Heart left ventricle (tissue), 13 donors: ENCODE data around the gene IRF5.

Experiments
- POLR2A ChIP-seq, 2 donors: fragments of 450-650 bp; IDR thresholded peaks; one replicate each; pipeline ENCODE4 v1.6.1; 2017; ENCODE audit warnings: antibody characterized with exemption in 2 of 2, mild to moderate bottlenecking in 2 of 2, moderate library complexity in 2 of 2
- TF ChIP-seq, protein P1 (sequence below), 12 donors: fragments of 200-600 bp; sonication (generic) in 4 of 12; IDR thresholded peaks; one replicate each; pipeline versions ENCODE4 v1.5.0 to v1.8.0; 2018 to 2022; ENCODE audit warnings: antibody characterized with exemption in 12 of 12, mild to moderate bottlenecking in 5 of 12
- donor health status: ischemic (EF 13 %, LVEDD 7.1; RV severe dilation, severe dysfunction).
- donor health status: DM: no; HTN: yes; CAD: no.
- donor health status: DM: no; HTN: no; CAD: no.
- donor health status: ischemic (EF 25% LVEDD 6.9; RV normal size, moderate dysfunction).
- donor health status: ischemic (EF 25% LVEDD 5.7; RV mildly dilated, moderate dysfunction).
- donor health status: ischemic (EF 35%, LVEDD 5.7; RV mildly dilated, moderate dysfunction).
- donor health status: nonischemic (EF 11% LVEDD 7.7; RV severe dilation, severe dysfunction).
- donor health status: DM: yes; HTN: yes; CAD: no.
- donor health status: PGD.
- donor health status: ischemic (EF 29% LVEDD 5.4; RV normal size, mild dysfunction).
- donor health status: nonischemic (EF 23%, LVEDD 6.1; RV moderate dilation, normal function).

DNA sequence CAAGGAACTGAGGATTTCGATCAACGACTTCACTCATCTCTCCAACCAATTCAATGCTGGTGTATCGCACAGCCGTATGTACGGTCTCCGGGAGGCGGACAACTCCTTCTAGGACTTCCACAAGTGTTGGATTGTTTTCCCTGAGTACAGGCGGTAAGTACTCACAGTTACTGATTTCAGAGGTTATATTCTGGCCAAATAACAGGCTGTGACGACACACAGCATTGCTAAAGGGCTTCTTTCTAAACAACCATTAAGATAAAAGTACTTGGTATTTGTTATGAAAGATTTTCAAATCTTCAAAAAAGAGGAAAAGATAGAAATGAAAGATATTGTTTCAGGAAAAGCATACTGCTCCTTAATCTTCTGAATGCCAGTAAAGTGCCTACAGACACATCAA lies 52.2 kb downstream of the IRF5 start:
- TF ChIP-seq, protein P1, sequence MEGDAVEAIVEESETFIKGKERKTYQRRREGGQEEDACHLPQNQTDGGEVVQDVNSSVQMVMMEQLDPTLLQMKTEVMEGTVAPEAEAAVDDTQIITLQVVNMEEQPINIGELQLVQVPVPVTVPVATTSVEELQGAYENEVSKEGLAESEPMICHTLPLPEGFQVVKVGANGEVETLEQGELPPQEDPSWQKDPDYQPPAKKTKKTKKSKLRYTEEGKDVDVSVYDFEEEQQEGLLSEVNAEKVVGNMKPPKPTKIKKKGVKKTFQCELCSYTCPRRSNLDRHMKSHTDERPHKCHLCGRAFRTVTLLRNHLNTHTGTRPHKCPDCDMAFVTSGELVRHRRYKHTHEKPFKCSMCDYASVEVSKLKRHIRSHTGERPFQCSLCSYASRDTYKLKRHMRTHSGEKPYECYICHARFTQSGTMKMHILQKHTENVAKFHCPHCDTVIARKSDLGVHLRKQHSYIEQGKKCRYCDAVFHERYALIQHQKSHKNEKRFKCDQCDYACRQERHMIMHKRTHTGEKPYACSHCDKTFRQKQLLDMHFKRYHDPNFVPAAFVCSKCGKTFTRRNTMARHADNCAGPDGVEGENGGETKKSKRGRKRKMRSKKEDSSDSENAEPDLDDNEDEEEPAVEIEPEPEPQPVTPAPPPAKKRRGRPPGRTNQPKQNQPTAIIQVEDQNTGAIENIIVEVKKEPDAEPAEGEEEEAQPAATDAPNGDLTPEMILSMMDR (IDR thresholded peaks at IDR 0.05): no peak
- TF ChIP-seq POLR2A (IDR thresholded peaks at IDR 0.05): no peak
